GM18858 (cell line): ENCODE results near the gene RALGAPB.

Source experiments
- ATAC-seq: cut with Tn5 transposase; IDR thresholded peaks from one replicate; pipeline ENCODE4 v1.9.1; 2021; ENCODE audit not compliant: unreplicated experiment

The RALGAPB gene

GRCh38 chr20:38603286-38603685 is 130.6 kb downstream of the RALGAPB start:
- ATAC-seq: no peak

GRCh38 chr20:38604873-38605303 is 132.2 kb downstream of the RALGAPB start:
- no peak for ATAC-seq

GRCh38 chr20:38607351-38607750 is 134.7 kb downstream of the RALGAPB start:
- no peak for ATAC-seq

GRCh38 chr20:38608188-38608587 is 135.5 kb downstream of the RALGAPB start:
- ATAC-seq: no peak

GRCh38 chr20:38609815-38610214 is 137.2 kb downstream of the RALGAPB start:
- ATAC-seq: no peak

GRCh38 chr20:38610521-38610920 is 137.9 kb downstream of the RALGAPB start:
- ATAC-seq: no peak

GRCh38 chr20:38612751-38613515 is 140.3 kb downstream of the RALGAPB start:
- no peak for ATAC-seq

GRCh38 chr20:38615283-38615682 is 142.6 kb downstream of the RALGAPB start:
- no peak for ATAC-seq

GRCh38 chr20:38616457-38616856 is 143.8 kb downstream of the RALGAPB start:
- no peak for ATAC-seq

- ATAC-seq: no peak
Observed at GRCh38 chr20:38617011-38617829, 144.6 kb downstream of the RALGAPB start.

GRCh38 chr20:38617830-38618196 is 145.2 kb downstream of the RALGAPB start:
- no peak for ATAC-seq

- ATAC-seq: no peak
Observed at GRCh38 chr20:38620441-38620840, 147.8 kb downstream of the RALGAPB start.

GRCh38 chr20:38623061-38623460 is 150.4 kb downstream of the RALGAPB start:
- ATAC-seq: no peak

- ATAC-seq: no peak
Observed at GRCh38 chr20:38624084-38624483, 151.4 kb downstream of the RALGAPB start.

GRCh38 chr20:38625896-38626295 is 153.3 kb downstream of the RALGAPB start:
- ATAC-seq: no peak

GRCh38 chr20:38626921-38627659 is 154.4 kb downstream of the RALGAPB start:
- no peak for ATAC-seq
